ENCODE data around the gene SH2D5.

The SH2D5 gene

DNA sequence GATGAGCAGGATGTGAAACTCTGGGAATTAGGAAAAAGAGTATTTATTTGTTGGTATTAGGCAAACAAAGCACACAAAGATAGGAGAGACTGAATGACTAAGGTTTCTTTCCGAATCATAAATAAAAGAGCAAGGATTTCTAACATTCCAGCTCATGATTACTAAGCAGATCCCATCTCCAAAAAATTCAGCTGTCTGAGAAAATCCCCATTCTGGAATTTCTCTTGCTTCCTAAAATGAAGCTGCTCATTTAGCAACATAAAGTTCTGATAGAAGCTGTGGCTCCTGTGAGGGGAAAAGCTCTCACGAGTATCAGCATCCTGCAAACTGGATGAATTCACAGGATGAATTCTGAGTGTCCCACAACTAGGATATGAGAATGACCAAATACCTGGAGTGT, 6.7 kb upstream of the SH2D5 start (continued):
- TF ChIP-seq ZNF426 (tag by site-specific recombination; IDR thresholded peaks at IDR 0.05) (no peak), ZNF585B (tag by site-specific recombination; IDR thresholded peaks at IDR 0.05) (no peak), ZEB2 (tag by site-specific recombination; IDR thresholded peaks at IDR 0.05) (no peak), ZNF654 (tag by site-specific recombination; IDR thresholded peaks at IDR 0.05; ENCODE audit: low read depth) (no peak), ZNF335 (tag by site-specific recombination; conservative IDR thresholded peaks at IDR 0.05) (no peak)
- TF ChIP-seq, protein P1, sequence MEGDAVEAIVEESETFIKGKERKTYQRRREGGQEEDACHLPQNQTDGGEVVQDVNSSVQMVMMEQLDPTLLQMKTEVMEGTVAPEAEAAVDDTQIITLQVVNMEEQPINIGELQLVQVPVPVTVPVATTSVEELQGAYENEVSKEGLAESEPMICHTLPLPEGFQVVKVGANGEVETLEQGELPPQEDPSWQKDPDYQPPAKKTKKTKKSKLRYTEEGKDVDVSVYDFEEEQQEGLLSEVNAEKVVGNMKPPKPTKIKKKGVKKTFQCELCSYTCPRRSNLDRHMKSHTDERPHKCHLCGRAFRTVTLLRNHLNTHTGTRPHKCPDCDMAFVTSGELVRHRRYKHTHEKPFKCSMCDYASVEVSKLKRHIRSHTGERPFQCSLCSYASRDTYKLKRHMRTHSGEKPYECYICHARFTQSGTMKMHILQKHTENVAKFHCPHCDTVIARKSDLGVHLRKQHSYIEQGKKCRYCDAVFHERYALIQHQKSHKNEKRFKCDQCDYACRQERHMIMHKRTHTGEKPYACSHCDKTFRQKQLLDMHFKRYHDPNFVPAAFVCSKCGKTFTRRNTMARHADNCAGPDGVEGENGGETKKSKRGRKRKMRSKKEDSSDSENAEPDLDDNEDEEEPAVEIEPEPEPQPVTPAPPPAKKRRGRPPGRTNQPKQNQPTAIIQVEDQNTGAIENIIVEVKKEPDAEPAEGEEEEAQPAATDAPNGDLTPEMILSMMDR (tag by site-specific recombination; IDR thresholded peaks at IDR 0.05), result no peak

DNA sequence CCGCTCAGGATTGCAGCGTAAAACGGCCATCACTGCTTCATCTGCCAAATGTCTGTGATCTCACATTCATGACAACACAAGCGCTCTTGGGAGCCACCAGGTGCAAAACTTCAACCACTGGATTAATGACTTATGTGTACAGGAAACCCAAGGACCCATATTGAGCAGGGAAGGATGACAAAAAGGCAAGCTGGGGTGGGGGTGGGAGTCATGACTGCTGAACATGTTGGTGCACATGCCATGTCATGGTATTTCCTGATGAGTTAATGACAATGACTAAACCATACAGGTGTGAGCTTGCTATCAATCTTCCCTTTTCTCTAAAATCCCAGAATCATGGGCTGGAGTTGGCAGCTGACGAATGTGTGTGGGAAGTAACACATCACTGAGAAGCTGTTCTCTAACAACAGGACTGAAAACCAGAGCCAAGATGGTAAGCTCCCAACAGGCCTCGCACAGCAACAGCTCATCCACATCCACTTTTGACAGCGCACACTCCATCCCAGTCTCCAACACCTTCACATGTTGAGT, 3.1 kb upstream of the SH2D5 start:
- ChIA-PET CTCF (interaction anchor here (0.7 kb wide), 1 partner anchor 39 kb away, joined by 3 read pairs; no protein-coding TSS in a partner anchor), POLR2A (interaction anchor here (0.9 kb wide), 1 partner anchor 12 kb away, joined by 3 read pairs; no protein-coding TSS in a partner anchor)
- Histone ChIP-seq H3K36me3 (ENCODE audit: control insufficient read depth in 2 of 2, insufficient read depth in 1 of 2, low read length in 2 of 2) (peaks cover 10 to 37% of the 10 kb centered on the region in 2 experiments; a peak in 2 of 3 replicates), H3K4me3 (ENCODE audit: low read depth, low read length) (no peak overlapping the region), H3K9me3 (ENCODE audit: control insufficient read depth, insufficient read depth, low read depth, low read length) (no peaks in the 10 kb centered on the region), H3K27ac (ENCODE audit: extremely low read depth, low read depth, low read length) (no peak overlapping the region), H3K4me1 (ENCODE audit: control insufficient read depth, insufficient read depth, low read length) (peaks cover 8% of the 10 kb centered on the region)
- TF ChIP-seq ZNF629 (tag by site-specific recombination; IDR thresholded peaks at IDR 0.05) (no peak), ZNF600 (tag by site-specific recombination; IDR thresholded peaks at IDR 0.05) (peak; percentile 20; the same call in 1 of the 2 replicates)
- TF ChIP-seq, protein P2, sequence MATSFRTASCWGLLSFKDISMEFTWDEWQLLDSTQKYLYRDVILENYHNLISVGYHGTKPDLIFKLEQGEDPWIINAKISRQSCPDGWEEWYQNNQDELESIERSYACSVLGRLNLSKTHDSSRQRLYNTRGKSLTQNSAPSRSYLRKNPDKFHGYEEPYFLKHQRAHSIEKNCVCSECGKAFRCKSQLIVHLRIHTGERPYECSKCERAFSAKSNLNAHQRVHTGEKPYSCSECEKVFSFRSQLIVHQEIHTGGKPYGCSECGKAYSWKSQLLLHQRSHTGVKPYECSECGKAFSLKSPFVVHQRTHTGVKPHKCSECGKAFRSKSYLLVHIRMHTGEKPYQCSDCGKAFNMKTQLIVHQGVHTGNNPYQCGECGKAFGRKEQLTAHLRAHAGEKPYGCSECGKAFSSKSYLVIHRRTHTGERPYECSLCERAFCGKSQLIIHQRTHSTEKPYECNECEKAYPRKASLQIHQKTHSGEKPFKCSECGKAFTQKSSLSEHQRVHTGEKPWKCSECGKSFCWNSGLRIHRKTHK (tag by site-specific recombination; IDR thresholded peaks at IDR 0.05), result peak; percentile 61; the same call in 1 of the 2 replicates

DNA sequence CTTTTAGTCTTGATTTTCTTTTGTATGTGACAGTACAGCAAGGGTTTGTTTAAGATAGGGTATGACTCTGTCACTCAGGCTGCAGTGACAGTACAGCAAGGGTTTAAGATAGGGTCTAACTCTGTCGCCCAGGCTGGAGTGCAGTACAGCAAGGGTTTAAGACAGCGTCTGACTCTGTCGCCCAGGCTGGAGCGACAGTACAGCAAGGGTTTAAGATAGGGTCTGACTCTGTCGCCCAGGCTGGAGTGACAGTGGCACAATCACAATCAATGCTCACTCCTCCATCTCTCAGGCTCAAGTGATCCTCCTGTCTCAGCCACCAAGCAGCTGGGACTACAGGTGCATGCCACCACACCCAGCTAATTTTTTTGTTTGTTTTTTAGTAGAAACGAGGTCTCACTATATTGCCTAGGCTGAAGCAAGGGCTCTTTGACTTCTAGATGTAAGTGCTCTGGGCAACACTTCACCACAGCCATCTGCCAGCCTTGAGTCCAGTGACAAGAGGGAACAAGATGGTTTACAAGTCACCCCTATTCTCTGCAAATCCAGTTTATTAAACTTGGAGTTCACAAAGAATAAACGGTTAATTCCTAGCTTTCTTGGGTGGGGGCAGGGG, 965 bp upstream of the SH2D5 start:
- peaks cover 0 to 17% of the 10 kb centered on the region in 2 experiments; a peak in 1 of 3 replicates for H3K36me3 ChIP-seq (ENCODE audit: control insufficient read depth in 2 of 2, insufficient read depth in 1 of 2, low read length in 2 of 2)
- H3K27ac ChIP-seq (ENCODE audit: extremely low read depth, low read depth, low read length), result no peak overlapping the region
- POLR2A ChIA-PET, result interaction anchor here (2.1 kb wide), 1 partner anchor 53 kb away, joined by 8 read pairs; the partner anchor contains the start of gene HP1BP3
- TF ChIP-seq, protein P3, sequence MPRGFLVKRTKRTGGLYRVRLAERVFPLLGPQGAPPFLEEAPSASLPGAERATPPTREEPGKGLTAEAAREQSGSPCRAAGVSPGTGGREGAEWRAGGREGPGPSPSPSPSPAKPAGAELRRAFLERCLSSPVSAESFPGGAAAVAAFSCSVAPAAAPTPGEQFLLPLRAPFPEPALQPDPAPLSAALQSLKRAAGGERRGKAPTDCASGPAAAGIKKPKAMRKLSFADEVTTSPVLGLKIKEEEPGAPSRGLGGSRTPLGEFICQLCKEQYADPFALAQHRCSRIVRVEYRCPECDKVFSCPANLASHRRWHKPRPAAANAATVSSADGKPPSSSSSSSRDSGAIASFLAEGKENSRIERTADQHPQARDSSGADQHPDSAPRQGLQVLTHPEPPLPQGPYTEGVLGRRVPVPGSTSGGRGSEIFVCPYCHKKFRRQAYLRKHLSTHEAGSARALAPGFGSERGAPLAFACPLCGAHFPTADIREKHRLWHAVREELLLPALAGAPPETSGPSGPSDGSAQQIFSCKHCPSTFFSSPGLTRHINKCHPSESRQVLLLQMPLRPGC (tag by site-specific recombination; IDR thresholded peaks at IDR 0.05), result peak; percentile 12; the same call in 1 of the 2 replicates
- TF ChIP-seq ZNF558 (tag by site-specific recombination; IDR thresholded peaks at IDR 0.05) (0 out of 2 replicates have a peak, but pooled peaks have one; percentile 30), ZNF600 (tag by site-specific recombination; IDR thresholded peaks at IDR 0.05) (0 out of 2 replicates have a peak, but pooled peaks have one; percentile 30), ZBTB48 (tag by site-specific recombination; IDR thresholded peaks at IDR 0.05) (no peak), ZNF335 (tag by site-specific recombination; conservative IDR thresholded peaks at IDR 0.05) (peak; percentile 3), FEZF1 (tag by site-specific recombination; IDR thresholded peaks at IDR 0.05) (no peak)
- H3K9me3 ChIP-seq (ENCODE audit: control insufficient read depth, insufficient read depth, low read depth, low read length), result no peaks in the 10 kb centered on the region
- H3K4me1 ChIP-seq (ENCODE audit: control insufficient read depth, insufficient read depth, low read length), result peaks cover 8% of the 10 kb centered on the region
- no peak overlapping the region for H3K4me3 ChIP-seq (ENCODE audit: low read depth, low read length)
- CTCF ChIA-PET, result interaction anchor here (0.6 to 2.0 kb wide), 6 partner anchors 10 to 1047 kb away, joined by 3 to 13 read pairs (median 4); no protein-coding TSS in a partner anchor
